NOMO-1 treated with DMSO at 0.1 percent for 48 hours (cell line): ENCODE data around the gene VCPKMT.

ENCODE experiments used
- DNase-seq: peaks from one replicate; lab custom pipeline; 2025; ENCODE audit not compliant: unreplicated experiment; lab: John Stamatoyannopoulos, UW

Gene VCPKMT

GRCh38 chr14:50116181-50116956, at the start of gene VCPKMT:
Gene VCPKMT (minus strand): TSS chr14:50116572. CDS start chr14:50116552, 20 bp downstream.
- DNase-seq, result peak; percentile 93

DNA sequence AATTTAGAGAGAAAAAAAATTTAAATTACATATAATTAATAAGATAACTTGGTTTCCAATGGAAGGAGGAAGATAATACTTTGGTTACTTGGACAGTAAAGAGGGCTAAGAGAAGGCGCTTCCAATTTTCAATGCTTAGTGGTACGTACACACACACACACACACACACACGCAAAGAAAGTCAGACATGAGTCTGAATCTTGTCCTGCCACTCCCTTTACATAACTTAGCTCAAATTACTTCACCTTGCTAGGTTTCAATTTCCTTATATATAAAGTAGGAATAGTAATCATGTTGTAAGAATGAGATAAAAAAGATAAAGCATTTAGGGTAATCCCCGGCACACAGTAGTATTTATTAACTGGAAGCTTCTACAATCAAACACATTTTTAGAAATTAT, 39.7 kb upstream of the VCPKMT start:
- no peak for DNase-seq

- DNase-seq, result no peak
These were observed 32.4 kb upstream of the VCPKMT start for GRCh38 chr14:50148799-50149198.

DNA sequence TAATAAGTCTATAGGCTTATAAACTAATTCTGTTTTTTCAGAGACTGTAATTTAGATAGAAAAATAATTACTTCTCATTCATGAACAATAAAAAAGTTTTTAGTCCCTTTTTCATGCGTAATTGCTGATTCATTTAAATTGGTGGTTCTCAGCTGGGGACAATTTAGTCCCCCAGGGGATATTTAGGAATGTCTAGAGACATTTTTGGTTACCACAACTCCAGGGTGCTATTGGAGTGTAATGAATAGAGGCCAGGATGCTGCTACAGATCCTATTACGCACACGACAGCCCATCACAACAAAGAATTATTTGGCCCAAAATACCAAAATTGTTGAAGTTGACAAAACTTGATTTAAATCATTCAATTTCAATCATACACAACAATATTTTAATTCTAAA, 22.8 kb upstream of the VCPKMT start:
- no peak for DNase-seq

DNA sequence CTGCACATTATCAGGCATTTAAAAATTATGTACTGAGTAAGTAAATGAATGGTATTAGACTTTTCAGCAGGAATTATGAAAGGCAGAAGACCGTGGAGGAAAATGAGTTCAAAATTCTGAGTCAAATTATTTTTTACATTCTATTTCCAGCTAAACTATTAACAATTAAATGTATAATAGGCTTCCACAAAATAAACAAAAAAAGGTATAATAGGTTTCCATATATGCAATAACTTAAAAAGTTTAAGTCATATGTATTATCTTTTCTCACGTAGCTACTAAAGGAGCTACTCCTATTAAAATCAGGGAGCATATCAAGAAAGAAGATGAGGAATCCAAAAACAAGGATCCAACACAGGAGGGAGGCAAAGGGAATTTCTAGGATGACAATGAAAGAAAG, 11.4 kb upstream of the VCPKMT start:
- DNase-seq, result no peak

DNA sequence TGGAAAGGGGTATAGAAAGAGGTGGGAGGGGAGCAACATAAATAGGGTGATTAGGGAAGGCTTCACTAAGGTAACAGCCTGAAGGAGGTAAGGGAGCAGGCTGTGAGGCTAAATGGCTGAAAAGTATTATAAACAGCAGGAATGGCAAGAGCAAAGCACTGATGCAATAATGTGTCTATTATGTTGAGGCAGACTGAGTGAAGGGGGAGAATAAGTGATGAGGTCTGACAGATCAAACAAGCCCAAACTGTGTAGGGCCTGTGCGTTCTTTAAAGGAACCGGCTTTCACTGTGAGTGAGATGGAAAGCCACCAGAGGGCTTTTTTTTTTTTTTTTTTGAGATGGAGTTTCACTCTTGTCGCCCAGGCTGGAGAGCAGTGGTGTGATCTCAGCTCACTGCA, 6.7 kb upstream of the VCPKMT start:
- DNase-seq, result no peak

GRCh38 chr14:50122291-50122690, 5.9 kb upstream of the VCPKMT start:
- DNase-seq, result no peak

DNA sequence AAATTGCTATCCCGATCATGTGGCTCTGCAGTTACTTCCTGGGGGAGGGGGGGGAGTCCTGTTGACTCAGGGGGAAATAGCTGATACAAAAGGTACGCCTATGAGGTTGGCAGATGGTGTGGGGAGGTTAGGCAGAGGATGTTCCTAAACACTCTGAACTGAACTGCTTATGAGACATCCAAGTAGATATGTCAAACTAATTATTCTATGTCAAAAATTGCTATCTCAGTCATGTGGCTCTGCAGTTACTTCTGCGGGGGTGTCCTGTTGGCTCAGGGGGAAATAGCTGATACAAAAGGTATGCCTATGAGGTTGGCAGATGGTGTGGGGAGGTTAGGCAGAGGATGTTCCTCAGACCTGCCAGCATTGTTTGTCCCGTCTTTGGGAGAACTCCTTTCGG, 5.1 kb upstream of the VCPKMT start:
- DNase-seq, result no peak

DNA sequence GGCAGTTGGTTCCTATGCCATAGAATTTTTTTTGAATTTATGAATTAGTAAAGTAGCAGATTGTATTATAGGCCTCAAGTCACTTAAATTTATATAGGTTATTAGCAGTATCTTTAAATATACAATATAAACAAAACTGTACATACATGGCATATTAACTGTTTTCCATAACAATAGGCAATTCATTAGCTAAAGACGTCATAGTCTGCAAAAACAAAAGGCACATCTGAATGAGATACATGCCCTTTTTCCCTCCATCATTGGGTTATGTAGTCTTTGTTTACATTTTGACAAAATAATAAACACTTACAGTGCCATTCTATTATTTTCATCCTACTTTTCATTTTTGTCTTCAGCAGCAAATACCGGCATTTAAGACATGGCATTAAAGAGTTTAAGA, 1.1 kb upstream of the VCPKMT start:
- DNase-seq, result no peak

DNA sequence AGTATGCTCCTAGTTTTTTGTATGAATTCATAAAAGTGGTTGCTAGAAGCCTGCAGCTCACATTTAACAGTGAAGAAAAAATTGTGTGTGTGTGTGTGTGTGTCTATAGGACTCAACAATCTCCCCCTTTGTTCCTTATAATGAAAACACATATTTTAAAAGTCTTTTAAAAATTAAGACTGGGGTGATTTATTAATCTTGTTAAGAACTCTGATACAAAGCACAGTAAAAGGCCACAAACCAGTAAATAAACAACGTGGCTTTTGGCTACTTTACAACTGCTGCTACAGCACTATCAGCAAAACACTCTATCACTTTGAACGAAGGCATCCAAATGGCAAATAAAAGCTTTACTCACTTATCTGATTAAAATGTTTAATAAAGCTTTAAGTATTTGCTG, 594 bp upstream of the VCPKMT start:
- DNase-seq, result no peak

DNA sequence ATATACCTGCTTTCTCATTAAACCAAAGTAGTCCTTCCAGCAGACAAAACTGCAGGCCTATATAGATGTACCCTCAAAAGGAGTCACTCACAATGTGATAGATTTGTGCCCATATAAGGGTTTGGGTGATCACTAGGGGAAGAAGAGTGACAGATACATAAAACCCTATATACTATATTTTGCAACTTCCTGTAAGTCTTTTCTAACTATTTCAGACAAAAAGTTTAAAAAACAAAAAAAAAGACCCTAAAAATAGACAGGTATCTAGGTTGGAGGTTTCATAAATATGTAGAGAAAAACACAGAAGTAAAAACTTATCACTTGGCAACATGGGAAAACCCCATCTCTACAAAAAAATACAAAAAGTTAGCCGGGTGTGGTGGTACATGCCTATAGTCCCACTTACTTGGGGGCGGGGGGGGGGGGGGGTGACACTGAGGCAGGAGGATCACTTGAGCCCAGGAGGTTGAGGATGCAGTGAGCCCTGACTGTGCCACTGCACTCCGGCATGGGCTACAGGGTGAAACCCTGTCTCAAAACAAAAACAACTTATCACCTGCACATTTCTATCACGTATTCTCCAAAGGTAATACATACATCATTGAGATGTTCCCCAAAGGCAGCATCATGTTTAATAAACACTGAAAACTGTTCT, 2.9 kb downstream of the VCPKMT start:
- no peak for DNase-seq

DNA sequence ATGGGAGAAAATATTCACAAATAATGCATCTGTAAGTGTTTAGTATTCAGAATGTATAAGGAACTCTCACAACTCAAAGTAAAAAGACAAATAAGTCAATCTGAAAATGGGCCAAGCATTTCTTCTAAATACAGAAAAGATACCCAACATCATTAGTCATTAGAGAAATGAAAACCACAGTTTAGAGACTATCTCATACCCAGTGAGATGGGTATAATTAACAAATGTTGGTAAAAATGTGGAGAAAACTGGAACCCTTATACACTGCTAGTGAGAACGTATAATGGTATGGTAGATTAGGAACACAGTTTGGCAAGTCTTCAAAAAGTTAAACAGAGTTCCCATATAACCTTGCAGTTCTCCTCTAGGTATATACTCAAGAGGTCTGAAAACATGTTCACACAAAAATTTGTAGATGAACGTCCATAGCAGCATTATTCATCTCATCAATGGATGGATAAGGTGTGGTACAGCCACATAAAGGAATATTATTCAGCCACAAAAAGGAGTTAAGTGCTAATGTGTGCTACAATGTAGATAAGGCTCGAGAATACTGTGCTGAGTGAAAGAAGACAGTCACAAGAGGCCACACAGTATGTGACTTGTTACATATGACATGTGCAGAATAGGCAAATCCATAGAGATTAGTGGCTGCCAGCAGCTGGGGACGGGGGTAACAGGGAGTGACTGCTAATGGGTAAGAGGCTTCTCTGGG, 5.9 kb downstream of the VCPKMT start:
- no peak for DNase-seq

DNA sequence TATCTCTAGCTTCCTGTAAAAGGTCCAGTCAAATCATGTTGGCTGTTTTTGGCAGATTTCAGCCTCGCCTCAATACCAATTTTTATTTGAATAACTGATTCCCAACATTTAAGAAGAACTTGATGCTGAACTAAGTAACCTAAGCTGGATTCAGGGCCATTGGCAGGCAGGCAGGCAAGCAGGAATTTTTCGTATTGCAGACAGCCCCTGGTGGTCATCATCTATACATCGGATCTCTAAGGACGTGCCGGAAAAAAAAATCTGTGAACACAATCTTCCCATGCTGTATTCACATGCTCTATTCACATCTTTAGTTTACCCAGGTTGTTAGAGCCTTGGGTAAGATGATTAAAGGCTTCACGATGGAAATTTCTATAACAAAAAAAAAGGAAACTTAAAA, 7.0 kb downstream of the VCPKMT start:
- no peak for DNase-seq

DNA sequence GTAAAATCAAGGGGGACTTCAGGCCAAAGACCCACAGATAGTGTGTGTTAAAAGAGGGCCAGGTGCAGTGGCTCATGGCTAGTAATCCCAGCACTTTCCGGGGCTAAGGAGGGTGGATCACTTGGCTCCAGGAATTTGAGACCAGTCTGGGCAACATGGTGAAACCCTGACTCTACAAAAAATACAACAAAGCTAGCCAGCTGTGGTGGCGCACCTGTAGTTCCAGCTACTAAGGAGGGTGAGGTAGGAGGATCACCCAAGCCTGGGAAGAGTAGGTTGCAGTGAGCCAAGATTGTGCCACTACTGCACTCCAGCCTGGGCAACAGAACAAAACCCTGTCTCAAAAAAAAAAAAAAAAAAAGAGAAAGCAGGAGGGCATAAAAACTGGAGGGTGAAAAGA, 8.5 kb downstream of the VCPKMT start:
- DNase-seq, result no peak

DNA sequence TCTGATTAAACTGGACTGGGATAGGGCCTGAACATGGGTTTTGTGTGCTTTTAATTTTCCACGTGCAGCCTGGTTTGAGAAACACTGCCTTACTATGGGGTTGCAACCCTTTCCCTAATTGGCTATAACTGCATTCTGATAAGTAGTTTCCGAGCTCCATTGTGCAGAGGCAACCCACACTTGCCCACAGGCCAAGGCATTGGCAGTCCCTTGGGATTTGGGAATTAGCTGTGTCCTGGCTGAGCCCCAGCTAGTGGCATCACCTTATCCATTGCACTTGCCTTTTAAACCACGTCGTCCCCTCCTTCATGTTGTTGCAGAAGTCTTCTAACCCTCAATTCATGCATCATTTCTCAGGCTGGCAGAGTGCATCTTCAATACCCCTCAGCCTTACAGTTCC, 10.2 kb downstream of the VCPKMT start:
- DNase-seq, result no peak

DNA sequence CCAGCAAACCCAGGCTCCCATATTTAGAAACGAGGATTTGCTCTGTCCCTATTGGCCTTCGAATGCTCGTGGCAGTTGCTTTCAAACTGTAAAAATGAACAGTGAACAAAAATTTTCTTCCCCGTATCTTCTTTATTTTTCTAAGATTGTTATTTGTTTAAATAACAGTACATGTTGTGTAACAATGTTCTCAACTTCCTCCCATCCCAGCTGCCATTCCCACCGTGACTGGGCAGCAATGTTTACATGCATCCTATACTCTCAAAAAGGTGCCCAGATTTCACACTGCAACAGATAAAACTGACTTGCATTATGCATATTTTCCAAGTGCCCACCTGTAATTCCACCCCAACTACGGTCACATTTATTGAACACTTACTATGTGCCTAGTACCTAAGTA, 12.8 kb downstream of the VCPKMT start:
- no peak for DNase-seq

DNA sequence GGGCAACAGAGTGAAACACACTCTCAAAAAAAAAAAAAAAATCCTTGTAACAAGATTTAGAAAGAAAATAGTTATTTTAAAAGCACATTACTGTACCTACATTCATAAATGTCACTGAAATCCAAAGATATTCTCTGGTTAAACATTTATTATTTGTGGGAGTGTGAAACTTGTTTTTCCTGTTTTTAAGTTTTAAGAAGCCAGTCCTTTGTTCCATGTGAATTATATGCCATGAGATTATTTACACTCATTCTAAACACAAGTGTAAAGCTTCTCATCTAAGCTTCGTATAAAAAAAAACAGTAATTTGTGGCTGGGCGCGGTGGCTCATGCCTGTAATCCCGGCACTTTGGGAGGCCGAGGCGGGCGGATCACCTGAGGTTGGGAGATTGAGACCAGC, 15.0 kb downstream of the VCPKMT start:
- DNase-seq, result no peak

- no peak for DNase-seq
These were observed 15.6 kb downstream of the VCPKMT start for GRCh38 chr14:50100805-50101204.

- DNase-seq, result no peak
These were observed 17.0 kb downstream of the VCPKMT start for GRCh38 chr14:50099335-50099734.

DNA sequence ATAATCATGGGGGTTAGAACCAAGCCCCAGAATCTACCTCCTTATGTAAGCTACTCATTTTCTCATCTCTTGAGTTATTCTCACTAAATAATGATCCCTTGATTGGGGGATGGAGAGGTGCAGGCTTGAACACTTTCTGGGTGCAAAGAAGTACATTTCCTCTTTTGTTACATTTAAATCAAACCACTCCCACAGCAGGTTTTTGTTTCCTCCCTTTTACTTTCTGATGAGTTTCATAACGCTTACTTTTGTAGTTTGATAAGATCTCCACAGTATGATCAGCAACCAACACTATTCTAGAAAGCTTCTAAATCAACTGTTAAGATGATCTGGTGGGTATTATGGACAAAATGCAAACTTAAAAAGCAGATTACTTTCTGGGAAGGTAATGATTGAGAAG, 20.5 kb downstream of the VCPKMT start:
- peak; percentile 54 for DNase-seq

- DNase-seq, result no peak
These were observed 22.2 kb downstream of the VCPKMT start for GRCh38 chr14:50094056-50094755.

- no peak for DNase-seq
These were observed 22.9 kb downstream of the VCPKMT start for GRCh38 chr14:50093496-50093895.
